Activated T-cell treated with anti-CD3 and anti-CD28 coated beads, Interleukin-2, amount 50 U/mL, for 4 hours (primary cell): ENCODE measurements around the gene PRDM12. TPM values are rescaled to one million over a fixed set of nuclear protein-coding genes. Genes with fewer than 3 reads are reported as not detected.
"Not testable (repeated sequence)": the region's sequence is repeated elsewhere in the genome, so short reads cannot be mapped to it uniquely, and the experiment has no call there.

Source experiments
- ATAC-seq, 2 donors: fragments of 200-7000 bp; cut with Tn5 transposase; one replicate each; pipeline ENCODE4 v1.10.0; 2021
- DNase-seq: peaks from one replicate; pipeline ENCODE4 v3.0.0-alpha.2; 2020
- H3K27me3 Mint-ChIP-seq: one replicate; pipeline ENCODE4 v1.8.0; 2021; ENCODE audit warnings: low read depth, mixed read lengths
- H3K36me3 Mint-ChIP-seq: one replicate; pipeline ENCODE4 v1.8.0; 2022; ENCODE audit warnings: mixed read lengths; ENCODE audit not compliant: insufficient read depth
- H3K4me1 Mint-ChIP-seq: one replicate; pipeline ENCODE4 v1.8.0; 2021; ENCODE audit warnings: low read depth, mixed read lengths
- H3K4me3 Mint-ChIP-seq: one replicate; pipeline ENCODE4 v1.8.0; 2021; ENCODE audit warnings: mild to moderate bottlenecking, moderate library complexity, mixed read lengths
- H3K9me3 Mint-ChIP-seq: one replicate; pipeline ENCODE4 v1.8.0; 2021; ENCODE audit warnings: mixed read lengths
- total RNA-seq, 3 donors: library from RNA; stranded (reverse); gene quantifications; one replicate each; pipeline ENCODE4 v1.2.1, GENCODE V29; 2021

PRDM12 gene
- total RNA-seq, 3 donors from 2014 or later: 0.08 to 0.18 (median 0.14) TPM

GRCh38 chr9:130682421-130683121 lies 18.2 kb downstream of the PRDM12 start:
- no peaks in the 10 kb centered on the region for H3K9me3 Mint-ChIP-seq
- H3K36me3 Mint-ChIP-seq: no peaks in the 10 kb centered on the region
- peaks cover 5% of the 10 kb centered on the region for H3K4me1 Mint-ChIP-seq
- H3K27me3 Mint-ChIP-seq: peaks cover 13% of the 10 kb centered on the region
- ATAC-seq (peak; percentile 22 to 38), DNase-seq (peak; percentile 47)
- peak overlapping the region; percentile 94 for H3K4me3 Mint-ChIP-seq

DNA sequence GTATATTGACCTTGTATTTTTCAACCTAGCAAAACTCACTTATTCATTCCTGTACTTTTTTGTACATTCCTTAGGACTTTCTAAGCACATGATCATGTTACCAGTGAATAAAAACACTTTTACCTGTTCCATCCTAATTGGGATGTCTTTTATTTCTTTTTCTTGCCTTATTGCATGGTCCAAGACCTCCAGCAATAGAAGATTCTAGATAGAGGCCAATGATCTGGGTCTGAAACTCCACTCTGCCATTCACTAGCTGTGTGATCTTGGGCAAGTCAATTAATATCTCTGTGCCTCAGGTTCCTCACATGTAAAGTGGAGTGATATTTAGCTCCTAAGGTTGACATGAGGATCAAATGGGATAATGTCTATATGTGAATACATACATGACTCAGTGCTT lies 20.7 kb downstream of the PRDM12 start:
- no peak for ATAC-seq
- no peaks in the 10 kb centered on the region for H3K36me3 Mint-ChIP-seq
- H3K4me3 Mint-ChIP-seq: no peak overlapping the region
- no peaks in the 10 kb centered on the region for H3K9me3 Mint-ChIP-seq
- DNase-seq: no peak
- H3K4me1 Mint-ChIP-seq: peaks cover 13% of the 10 kb centered on the region
- H3K27me3 Mint-ChIP-seq: peaks cover 4% of the 10 kb centered on the region

- ATAC-seq, DNase-seq, H3K9me3 Mint-ChIP-seq, H3K4me3 Mint-ChIP-seq, H3K36me3 Mint-ChIP-seq, H3K27me3 Mint-ChIP-seq: not testable (repeated sequence)
- H3K4me1 Mint-ChIP-seq: peaks cover 14% of the 10 kb centered on the region
Observed at GRCh38 chr9:130685945-130686344, 21.6 kb downstream of the PRDM12 start.

DNA sequence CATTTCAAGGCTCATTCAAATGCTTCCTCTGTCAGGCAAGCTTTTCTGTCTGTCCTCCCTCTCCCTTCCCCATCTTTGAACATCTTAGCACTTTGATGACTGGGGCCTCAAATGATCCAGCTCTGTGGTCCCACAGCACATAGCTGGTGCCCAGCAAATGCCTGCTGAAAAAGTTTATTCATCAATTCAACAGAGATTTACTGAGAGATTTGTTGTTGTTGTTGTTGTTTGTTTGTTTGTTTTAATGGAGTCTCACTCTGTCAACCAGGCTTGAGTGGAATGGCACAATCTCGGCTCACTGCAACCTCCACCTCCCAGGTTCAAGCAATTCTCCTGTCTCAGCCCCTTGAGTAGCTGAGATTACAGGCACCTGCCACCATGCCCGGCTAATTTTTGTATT lies 23.2 kb downstream of the PRDM12 start:
- Mint-ChIP-seq H3K27me3 (no peaks in the 10 kb centered on the region), H3K4me3 (no peak overlapping the region), H3K4me1 (peaks cover 11% of the 10 kb centered on the region), H3K36me3 (no peaks in the 10 kb centered on the region), H3K9me3 (no peaks in the 10 kb centered on the region)
- no peak for DNase-seq
- ATAC-seq: no peak

GRCh38 chr9:130688072-130688471 lies 23.7 kb downstream of the PRDM12 start:
- no peak for DNase-seq
- Mint-ChIP-seq H3K4me1 (peaks cover 13% of the 10 kb centered on the region), H3K36me3 (no peaks in the 10 kb centered on the region), H3K9me3 (no peaks in the 10 kb centered on the region), H3K27me3 (no peaks in the 10 kb centered on the region), H3K4me3 (no peak overlapping the region)
- ATAC-seq: peak in 1 of 2 donors; percentile 66

DNA sequence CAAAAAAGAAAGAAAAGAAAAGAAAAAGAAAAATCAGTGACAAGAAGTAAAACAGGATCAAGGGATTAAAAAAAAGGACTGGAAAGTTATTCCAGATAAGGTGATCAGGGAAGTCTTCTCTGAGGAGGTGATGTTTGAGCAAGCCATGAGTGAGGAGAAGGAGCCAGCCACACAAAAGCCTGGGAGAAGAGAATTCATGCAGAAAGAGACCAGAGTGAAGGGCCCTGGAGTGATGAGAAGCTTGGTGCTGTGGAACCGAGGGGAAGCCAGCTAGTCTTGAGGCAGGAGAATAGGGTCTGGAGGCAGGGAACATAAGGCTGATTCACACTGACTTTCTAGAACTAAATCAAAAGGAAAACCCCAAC lies 25.2 kb downstream of the PRDM12 start:
- ATAC-seq (no peak), DNase-seq (no peak)
- Mint-ChIP-seq H3K4me3 (no peak overlapping the region), H3K9me3 (no peaks in the 10 kb centered on the region), H3K27me3 (no peaks in the 10 kb centered on the region), H3K4me1 (peaks cover 19% of the 10 kb centered on the region), H3K36me3 (peaks cover 3% of the 10 kb centered on the region)

DNA sequence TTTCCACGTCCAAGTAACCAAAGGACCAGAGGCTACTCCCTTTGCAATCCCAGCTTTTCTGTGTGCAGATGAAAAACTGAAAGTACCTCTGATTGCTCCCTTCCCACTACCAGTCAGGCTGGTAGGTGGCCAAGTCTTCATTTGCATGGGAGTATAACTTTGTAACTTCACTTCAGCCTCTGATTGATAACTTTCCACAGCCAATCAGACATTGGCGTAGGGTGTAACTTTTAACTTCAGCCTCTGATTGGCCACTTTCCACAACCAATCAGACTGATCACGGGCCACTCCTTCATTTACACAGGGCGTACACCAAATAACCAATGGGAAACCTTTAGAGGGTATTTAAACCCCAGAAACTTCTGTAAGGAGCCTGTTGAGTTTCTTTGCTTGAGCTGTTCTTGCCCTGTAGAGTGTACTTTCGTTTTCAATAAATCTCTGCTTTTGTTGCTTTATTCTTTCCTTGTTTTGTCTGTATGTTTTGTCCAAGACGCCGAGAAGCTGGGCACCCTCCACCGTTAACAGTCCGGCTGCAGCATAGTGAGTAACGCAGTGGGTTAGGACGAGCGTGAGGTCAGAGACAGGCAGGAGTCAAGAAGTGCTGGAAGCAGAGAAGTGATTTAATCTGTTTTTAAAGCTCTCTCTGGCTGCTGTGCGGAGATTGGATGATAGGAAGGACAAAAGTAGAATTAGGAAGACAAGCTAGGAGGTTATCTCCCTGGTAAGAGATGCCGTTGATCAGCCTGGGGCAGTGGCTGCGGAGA lies 25.7 kb downstream of the PRDM12 start:
- no peaks in the 10 kb centered on the region for H3K27me3 Mint-ChIP-seq
- H3K4me3 Mint-ChIP-seq: no peak overlapping the region
- ATAC-seq (no peak), DNase-seq (no peak)
- peaks cover 7% of the 10 kb centered on the region for H3K36me3 Mint-ChIP-seq
- H3K9me3 Mint-ChIP-seq: no peaks in the 10 kb centered on the region
- H3K4me1 Mint-ChIP-seq: peaks cover 24% of the 10 kb centered on the region

DNA sequence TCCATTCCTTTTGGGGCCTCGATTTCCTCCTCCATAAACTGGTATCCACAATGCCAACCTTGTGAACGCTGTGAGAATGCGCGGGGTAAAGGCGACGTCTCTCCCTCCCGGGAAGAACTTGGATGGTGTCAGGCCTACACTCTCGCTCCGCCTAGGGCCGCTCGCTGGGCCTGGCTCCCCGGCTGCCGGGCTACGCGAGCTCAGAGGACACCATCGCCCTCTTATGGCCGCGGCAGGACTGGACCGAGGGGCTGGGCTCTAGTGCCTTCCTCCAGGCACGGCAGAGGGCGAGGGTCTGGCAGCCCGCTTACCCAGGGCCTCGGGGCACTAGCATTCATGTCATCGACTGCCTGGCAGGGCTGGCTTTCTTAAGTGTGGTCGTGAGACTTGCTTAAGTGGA lies 27.9 kb downstream of the PRDM12 start:
- ATAC-seq (no peak), DNase-seq (no peak)
- Mint-ChIP-seq H3K27me3 (no peaks in the 10 kb centered on the region), H3K4me1 (peaks cover 42% of the 10 kb centered on the region), H3K36me3 (peaks cover 22% of the 10 kb centered on the region), H3K9me3 (no peaks in the 10 kb centered on the region), H3K4me3 (peak overlapping the region; percentile 100)

- peaks cover 37% of the 10 kb centered on the region for H3K4me1 Mint-ChIP-seq
- peaks cover 25% of the 10 kb centered on the region for H3K36me3 Mint-ChIP-seq
- H3K9me3 Mint-ChIP-seq: no peaks in the 10 kb centered on the region
- H3K27me3 Mint-ChIP-seq: no peaks in the 10 kb centered on the region
- ATAC-seq (no peak), DNase-seq (no peak)
- peak overlapping the region; percentile 100 for H3K4me3 Mint-ChIP-seq
Observed at GRCh38 chr9:130693101-130693425, 28.7 kb downstream of the PRDM12 start.

GRCh38 chr9:130693426-130694191 lies 29.2 kb downstream of the PRDM12 start, which contains the start of gene EXOSC2:
Gene EXOSC2 (plus strand): TSS chr9:130693780. CDS start chr9:130693792, 12 bp downstream.
- Mint-ChIP-seq H3K9me3 (no peaks in the 10 kb centered on the region), H3K4me1 (peaks cover 35% of the 10 kb centered on the region), H3K27me3 (no peaks in the 10 kb centered on the region), H3K36me3 (peaks cover 31% of the 10 kb centered on the region), H3K4me3 (peak within 1 kb of the TSS; percentile 100)
- peak; percentile 99 for ATAC-seq
- peak; percentile 96 for DNase-seq

DNA sequence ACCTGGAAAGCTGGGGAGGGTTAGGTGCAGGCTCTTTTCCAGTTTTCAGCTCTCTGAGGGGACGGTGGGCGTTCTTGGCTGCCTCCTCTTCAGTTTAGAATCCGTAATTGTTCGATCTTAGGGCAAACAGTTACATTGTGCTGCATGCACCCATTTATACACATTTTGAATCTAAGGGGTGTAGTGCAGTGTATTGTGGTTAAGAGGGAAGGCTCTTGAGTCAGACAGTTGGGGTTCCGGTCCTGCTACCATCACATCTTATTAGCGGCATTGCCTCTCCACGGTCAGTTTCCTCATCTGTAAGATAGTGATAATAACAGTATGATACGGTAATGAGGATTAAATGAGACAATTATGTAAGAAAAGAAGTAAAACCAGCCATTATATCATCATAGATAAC lies 29.8 kb downstream of the PRDM12 start:
- Mint-ChIP-seq H3K27me3 (no peaks in the 10 kb centered on the region), H3K9me3 (no peaks in the 10 kb centered on the region), H3K4me1 (peaks cover 39% of the 10 kb centered on the region), H3K4me3 (peak overlapping the region; percentile 100), H3K36me3 (peaks cover 37% of the 10 kb centered on the region)
- no peak for DNase-seq
- peak; percentile 37 to 39 for ATAC-seq

- Mint-ChIP-seq H3K27me3 (no peaks in the 10 kb centered on the region), H3K4me1 (peaks cover 38% of the 10 kb centered on the region), H3K36me3 (peaks cover 44% of the 10 kb centered on the region), H3K4me3 (peak overlapping the region; percentile 100), H3K9me3 (no peaks in the 10 kb centered on the region)
- no peak for DNase-seq
- no peak for ATAC-seq
Observed at GRCh38 chr9:130696139-130696650, 31.8 kb downstream of the PRDM12 start.

DNA sequence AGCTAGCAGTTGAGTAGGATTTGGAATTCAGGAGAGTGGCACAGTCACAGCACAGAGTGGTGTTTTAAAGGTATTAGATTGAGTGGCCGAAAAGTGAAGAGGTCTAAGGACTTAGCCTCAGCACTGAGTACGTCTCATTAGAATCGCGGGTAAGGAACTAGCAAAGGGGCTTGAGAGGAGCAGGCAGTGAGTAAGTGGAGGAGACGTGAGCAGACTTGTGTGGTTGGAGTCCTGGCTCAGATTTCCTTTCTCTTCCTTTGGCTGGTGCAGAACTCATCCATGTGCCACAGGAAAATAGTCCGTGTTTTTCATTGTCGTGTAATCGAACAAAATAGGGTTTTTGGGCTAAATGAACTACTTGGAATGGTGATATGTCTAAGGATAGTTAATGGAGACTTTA lies 32.6 kb downstream of the PRDM12 start:
- no peaks in the 10 kb centered on the region for H3K27me3 Mint-ChIP-seq
- no peak overlapping the region for H3K4me3 Mint-ChIP-seq
- H3K9me3 Mint-ChIP-seq: no peaks in the 10 kb centered on the region
- peaks cover 38% of the 10 kb centered on the region for H3K4me1 Mint-ChIP-seq
- DNase-seq (no peak), ATAC-seq (no peak)
- peaks cover 45% of the 10 kb centered on the region for H3K36me3 Mint-ChIP-seq

DNA sequence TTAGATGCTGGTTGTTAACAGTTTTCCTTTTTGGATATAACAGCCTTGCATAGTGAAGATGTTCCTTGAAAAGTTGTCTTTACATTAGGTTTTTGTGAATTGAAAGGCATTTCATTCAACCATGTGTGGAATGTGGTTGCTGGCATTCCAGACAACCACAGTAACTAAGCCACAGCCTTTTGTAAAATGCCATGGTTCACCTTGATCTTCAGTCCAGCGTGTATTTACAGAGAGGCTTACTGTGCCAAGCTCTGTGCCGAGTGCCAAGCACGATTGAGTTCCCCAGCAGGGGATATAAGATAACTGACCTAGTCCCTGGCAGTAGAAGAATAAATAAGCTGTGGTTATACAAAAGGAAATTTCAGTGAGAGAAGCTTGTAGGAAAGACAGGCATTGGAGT lies 34.1 kb downstream of the PRDM12 start:
- ATAC-seq: no peak
- H3K4me1 Mint-ChIP-seq: peaks cover 35% of the 10 kb centered on the region
- peaks cover 56% of the 10 kb centered on the region for H3K36me3 Mint-ChIP-seq
- no peaks in the 10 kb centered on the region for H3K27me3 Mint-ChIP-seq
- no peaks in the 10 kb centered on the region for H3K9me3 Mint-ChIP-seq
- H3K4me3 Mint-ChIP-seq: no peak overlapping the region
- DNase-seq: no peak
